ENCODE data around the gene IFIT5. TPM values are rescaled to one million over a fixed set of nuclear protein-coding genes. Genes with fewer than 3 reads are reported as not detected.
"Not testable (repeated sequence)": the region's sequence is repeated elsewhere in the genome, so short reads cannot be mapped to it uniquely, and the experiment has no call there.

IFIT5 gene
- total and polyA plus RNA-seq, 8 donors = 14.0 to 26.3 (median 18.0) TPM

GRCh38 chr10:89438525-89438924 is 24.2 kb downstream of the IFIT5 start:
- no peaks in the 10 kb centered on the region for H3K9me3 ChIP-seq
- ATAC-seq = no peak
- H3K27me3 ChIP-seq = no peaks in the 10 kb centered on the region
- H3K27ac ChIP-seq = no peak overlapping the region
- no peak for TF ChIP-seq CTCF (IDR thresholded peaks at IDR 0.05)
- no peak for DNase-seq
- H3K4me3 ChIP-seq = no peak overlapping the region
- H3K36me3 ChIP-seq = no peaks in the 10 kb centered on the region
- intact Hi-C loops (cut with DNase I) = no loop called here
- H3K4me1 ChIP-seq = no peaks in the 10 kb centered on the region

GRCh38 chr10:89440226-89441009 is 26.1 kb downstream of the IFIT5 start:
- TF ChIP-seq CTCF (IDR thresholded peaks at IDR 0.05) = no peak
- ATAC-seq = peak; percentile 93
- no peaks in the 10 kb centered on the region for H3K27me3 ChIP-seq
- DNase-seq = peak in 2 of 4 donors; percentile 21 to 50
- H3K4me1 ChIP-seq = no peaks in the 10 kb centered on the region
- no peak overlapping the region for H3K4me3 ChIP-seq
- H3K36me3 ChIP-seq = no peaks in the 10 kb centered on the region
- H3K9me3 ChIP-seq = peaks cover 0 to 2% of the 10 kb centered on the region in 2 donors
- intact Hi-C loops (cut with DNase I) = no loop called here
- H3K27ac ChIP-seq = no peak overlapping the region

- Histone ChIP-seq H3K4me1 (no peaks in the 10 kb centered on the region), H3K9me3 (peaks cover 0 to 2% of the 10 kb centered on the region in 2 donors), H3K27ac (no peak overlapping the region), H3K27me3 (no peaks in the 10 kb centered on the region), H3K36me3 (no peaks in the 10 kb centered on the region), H3K4me3 (no peak overlapping the region)
- no peak for ATAC-seq
- TF ChIP-seq CTCF (IDR thresholded peaks at IDR 0.05) = no peak
- intact Hi-C loops (cut with DNase I) = no loop called here
- DNase-seq = no peak
These were observed 27.9 kb downstream of the IFIT5 start for GRCh38 chr10:89442289-89442688.

- H3K27ac ChIP-seq; intact Hi-C loops (cut with DNase I); H3K4me1 ChIP-seq; H3K9me3 ChIP-seq; H3K36me3 ChIP-seq; H3K27me3 ChIP-seq; ATAC-seq; H3K4me3 ChIP-seq: not testable (repeated sequence)
- DNase-seq = peak in 1 of 4 donors; percentile 74
These were observed 30.5 kb downstream of the IFIT5 start for GRCh38 chr10:89444819-89445218.

GRCh38 chr10:89450901-89451300 is 36.5 kb downstream of the IFIT5 start:
- intact Hi-C loops (cut with DNase I) = no loop called here
- DNase-seq (no peak), ATAC-seq (no peak)
- Histone ChIP-seq H3K9me3 (no peaks in the 10 kb centered on the region), H3K4me1 (peaks cover 0 to 12% of the 10 kb centered on the region in 2 donors), H3K4me3 (no peak overlapping the region), H3K36me3 (no peaks in the 10 kb centered on the region), H3K27me3 (no peaks in the 10 kb centered on the region), H3K27ac (no peak overlapping the region)
- no peak for TF ChIP-seq CTCF (IDR thresholded peaks at IDR 0.05)

GRCh38 chr10:89452193-89452592 is 37.8 kb downstream of the IFIT5 start:
- intact Hi-C loops (cut with DNase I) = no loop called here
- ATAC-seq = no peak
- DNase-seq = no peak
- no peaks in the 10 kb centered on the region for H3K9me3 ChIP-seq
- no peak for TF ChIP-seq CTCF (IDR thresholded peaks at IDR 0.05)
- H3K27ac ChIP-seq = no peak overlapping the region
- H3K27me3 ChIP-seq = no peaks in the 10 kb centered on the region
- H3K4me3 ChIP-seq = no peak overlapping the region
- no peaks in the 10 kb centered on the region for H3K36me3 ChIP-seq
- peaks cover 0 to 12% of the 10 kb centered on the region in 2 donors for H3K4me1 ChIP-seq
